Epidermal melanocyte (primary cell): ENCODE results near the gene CDH13.

Source experiments
- DNase-seq: peaks from one replicate; pipeline ENCODE4 v3.0.0; 2011; ENCODE audit warnings: low spot score; ENCODE audit not compliant: insufficient read length

The CDH13 gene

DNA sequence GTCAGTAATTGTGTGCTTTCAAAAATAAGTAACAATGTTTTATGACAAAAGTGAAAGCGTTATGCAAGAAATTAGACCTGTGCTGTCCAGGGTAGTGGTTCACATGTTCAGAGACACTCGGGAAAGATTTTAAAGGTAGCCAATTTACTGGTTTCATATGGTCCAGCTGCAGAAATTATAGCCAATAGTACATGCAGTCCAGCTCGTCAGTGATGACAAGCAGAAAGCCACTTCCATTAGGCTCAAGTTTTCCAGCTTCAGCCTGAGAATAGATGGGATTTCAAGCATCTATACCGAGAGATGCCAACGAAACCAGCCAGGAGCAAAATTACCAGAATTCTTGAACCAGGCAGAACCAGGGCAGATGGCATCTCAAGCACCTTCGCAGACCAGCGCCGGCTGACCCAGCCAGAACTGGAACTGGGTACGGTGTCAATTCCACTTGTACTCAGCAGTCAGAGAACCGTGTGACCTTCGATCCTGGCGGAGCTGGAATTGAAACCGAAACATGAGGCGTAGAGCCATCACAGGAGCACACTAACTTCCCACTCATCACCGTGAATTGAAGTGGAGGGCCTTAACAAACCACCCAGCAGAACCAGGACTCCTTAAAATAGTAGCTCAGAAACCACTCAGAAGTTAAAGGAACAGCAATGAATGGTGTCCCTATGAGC is 973.2 kb downstream of the CDH13 start:
- no peak for DNase-seq

DNA sequence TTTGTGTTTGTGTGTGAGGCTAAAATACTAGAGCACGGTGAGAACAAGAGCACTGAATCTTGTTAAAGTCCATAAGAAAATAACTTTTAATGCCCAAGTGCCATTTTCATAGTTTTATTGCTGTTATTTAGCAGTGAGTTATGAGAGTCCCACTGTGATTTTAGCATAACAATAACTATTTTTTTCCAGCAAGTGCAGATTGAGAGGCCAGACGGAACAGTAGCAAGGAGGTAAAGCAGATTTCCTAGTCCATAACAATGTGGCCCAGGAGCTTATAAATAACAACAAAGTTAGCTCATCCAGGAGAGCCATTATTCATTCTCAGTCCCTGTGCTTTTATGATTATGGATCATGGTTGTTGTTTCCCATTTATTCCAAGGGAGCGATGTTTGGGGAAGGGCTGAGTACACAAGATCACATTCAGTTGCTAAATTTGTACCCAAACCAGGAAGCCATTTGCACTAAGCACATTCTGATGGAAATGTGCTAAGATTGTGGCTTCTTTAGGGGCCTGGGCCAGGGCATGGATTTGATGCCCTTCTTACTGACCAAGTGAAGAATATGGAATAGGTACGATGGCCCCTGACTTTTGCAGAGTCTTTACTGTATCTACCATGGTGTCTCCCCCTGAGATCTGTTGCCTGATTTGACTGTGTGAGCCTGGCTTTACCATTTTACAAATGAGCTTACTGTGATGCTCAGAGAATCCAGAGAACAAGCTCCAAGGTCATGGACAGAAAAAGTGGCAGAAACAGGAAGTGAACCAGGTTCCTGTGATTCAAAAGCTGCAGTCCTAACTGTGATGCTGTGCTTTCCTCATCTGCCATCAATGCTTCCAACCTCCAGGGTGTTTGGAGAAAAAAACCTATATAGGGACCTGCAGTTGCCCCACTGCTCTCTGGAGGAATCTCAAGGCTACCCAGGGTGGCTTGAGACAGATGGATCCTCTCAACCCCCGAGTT is 976.3 kb downstream of the CDH13 start:
- no peak for DNase-seq

DNA sequence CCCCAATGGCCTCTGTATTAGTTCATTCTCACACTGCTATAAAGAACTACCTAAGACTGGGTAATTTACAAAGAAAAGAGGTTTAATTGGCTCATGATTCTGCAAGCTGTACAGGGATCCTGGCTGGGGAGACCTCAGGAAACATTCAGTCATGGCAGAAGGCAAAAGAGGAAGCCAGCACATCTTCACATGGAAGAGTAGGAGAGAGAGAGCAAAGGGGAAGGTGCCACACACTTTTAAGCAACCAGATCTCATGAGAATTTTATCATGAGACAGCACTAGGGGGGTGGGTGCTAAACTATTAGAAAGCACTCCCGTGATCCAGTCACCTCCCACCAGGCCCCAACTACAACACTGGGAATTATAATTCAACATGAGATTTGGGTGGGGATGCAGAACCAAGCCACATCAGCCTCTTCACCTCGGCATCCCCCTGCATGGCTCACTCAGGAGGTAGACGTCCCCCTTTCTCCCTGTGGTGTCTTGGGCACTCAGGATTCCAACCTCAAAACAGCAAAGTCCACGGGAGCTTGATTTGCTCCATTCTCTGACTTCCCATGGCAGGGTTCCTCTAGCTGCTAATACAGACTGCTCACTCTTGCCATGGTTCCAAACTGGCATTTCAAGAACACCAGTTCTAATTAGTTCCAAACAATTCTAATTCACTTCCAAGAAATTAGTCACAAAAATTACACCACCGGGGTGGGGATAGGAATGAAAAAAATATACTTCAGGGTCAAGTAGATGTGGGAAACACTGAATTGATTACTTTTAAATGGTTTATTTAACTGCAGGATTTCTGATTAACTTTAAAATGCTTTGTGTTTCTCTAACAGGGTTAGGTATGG is 977.2 kb downstream of the CDH13 start:
- no peak for DNase-seq

DNA sequence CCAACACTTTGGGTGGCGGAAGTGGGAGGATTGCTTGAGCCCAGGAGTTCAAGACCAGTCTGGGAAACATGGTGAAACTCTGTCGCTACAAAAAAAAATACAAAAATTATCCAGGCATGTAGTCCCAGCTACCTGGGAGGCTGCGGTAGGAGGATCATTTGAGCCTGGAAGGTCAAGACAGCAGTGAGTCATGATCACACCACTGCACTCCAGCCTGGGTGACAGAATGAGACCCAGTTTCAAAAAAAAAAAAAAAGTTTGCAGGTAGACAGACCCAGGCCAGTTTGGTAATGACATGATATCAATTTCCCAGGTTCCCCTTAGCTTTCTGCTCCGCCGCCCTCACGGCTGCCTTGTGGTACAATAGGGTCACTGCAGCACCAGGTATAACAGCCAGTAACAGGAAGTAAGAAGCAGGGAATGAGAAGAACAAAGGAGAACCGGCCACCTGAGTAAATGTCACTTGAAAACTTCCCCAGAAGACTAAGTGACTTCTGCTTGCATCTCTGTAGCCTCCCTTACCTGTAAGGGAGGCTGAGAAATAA is 979.8 kb downstream of the CDH13 start:
- no peak for DNase-seq

DNA sequence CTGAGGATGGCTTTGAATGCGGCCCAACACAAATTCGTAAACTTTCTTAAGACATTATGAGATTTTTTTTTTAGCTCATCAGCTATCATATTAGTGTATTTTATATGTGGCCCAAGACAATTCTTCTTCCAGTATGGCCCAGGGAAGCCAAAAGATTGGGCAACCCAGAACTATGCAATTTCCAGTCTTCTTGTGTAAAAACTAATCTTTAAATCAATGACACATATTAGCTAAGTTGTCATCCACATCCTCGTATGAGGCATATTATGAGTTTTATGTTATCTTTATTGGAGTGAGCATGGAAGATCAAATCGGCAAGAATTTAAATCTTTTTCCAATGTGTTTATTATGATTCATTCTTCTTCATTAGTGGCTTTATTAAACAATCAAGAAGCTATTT is 982.4 kb downstream of the CDH13 start:
- no peak for DNase-seq

DNA sequence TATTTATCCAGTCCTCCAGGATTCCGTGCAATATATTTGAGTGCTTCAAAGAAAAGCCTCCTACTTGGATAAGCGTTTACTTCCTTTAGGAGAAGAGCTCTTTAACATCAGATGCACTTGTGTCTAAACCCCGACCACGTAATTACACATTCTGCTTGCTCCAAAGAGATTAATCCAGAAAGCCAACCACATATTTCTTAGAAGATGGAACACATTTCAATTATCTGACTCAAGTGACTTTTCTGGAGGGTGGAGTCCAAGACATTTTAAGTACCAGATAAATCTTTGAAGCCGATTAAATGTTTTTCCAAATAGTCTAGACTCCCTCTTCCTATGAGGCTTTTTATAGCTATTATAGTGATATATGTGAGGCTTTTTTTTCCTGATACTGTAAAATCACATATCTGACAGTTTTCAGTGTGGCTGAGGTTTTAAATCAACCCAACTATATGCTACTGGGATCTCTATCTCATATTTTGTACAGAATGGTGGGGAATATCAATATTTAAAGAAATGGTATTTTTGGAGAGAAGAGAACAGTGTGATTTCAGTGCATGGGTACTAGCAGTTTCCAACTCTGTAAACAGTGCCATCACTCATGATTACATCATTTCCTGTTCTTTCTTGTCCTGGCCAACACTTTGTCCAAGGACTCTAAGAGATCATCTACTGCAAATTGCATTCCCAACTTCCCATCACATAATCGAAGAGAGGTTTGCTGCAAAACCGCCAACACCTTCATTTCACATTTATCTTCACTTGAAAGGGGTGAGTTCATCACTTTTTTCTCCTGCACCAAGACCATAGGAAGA is 988.6 kb downstream of the CDH13 start:
- DNase-seq, result no peak

DNA sequence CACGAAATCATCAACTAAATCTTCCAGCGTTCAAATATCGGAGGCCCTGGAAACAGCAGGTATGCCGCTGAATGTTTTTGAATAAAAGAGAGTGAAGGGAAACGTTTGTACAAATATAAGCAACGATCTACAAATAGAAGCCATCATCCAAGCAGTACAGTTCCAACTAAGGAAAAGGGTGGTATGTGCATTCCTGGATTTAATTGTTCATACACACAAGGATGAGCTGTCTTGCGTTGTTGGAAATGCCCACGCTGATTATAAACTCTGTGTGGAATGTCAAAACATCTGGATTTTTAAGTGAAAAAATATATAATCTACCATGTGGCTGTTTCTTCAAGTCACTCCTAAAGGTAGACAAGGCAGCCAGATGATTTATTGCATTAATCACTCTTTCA is 989.2 kb downstream of the CDH13 start:
- no peak for DNase-seq

DNA sequence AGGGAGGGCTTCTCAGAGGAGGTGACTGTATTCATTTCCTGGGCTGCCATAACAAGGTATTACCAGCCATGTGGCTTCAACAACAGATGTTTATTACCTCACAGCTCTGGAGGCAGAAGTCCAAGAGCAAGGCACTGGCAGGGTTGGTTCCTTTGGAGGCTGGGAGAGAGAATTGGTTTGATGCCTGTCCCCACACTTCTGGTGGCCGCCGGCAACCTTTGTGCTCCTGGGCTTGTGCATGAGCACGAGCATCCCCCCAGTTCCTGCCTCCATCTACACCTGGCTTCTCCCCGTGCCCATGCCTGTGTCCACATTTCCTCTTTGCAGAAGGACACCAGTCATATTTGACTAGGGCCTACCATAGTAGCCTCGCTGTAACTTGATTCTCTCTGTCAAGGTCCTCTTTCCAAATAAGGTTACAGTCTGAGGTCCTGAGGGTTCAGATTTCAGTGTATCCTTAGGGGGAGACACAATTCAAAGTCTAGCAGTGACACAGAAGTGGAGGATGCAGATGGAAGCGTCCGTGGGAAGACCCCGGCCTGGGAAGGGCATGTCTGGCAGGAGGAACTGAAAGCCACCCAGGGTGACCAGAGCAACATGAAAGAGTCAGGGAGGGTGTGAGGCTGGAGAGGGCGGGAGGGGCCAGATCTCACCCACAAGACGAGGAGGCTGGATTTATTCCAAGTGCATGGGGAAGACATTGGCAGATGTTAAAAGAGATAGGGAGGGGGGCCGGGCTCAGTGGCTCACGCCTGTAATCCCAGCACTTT is 992.8 kb downstream of the CDH13 start:
- no peak for DNase-seq

DNA sequence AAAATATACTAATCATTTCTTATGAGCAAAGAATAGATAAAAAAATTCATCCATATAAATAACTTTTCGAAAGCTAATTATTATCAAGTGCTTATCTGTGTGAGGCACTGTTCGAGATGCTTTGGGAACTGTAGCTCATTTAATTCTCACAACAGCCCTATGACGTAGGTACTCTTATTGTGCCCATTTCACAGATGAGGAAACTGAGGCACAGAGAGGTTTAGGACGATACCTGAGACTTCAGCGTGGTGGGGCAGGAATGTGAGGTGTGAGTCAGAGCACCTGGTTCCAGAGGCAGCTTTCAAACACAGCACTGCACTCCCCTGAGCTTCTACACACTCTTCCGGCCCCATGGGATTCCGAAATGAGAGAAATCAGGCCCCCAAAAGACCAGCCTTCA is 995.2 kb downstream of the CDH13 start:
- no peak for DNase-seq

DNA sequence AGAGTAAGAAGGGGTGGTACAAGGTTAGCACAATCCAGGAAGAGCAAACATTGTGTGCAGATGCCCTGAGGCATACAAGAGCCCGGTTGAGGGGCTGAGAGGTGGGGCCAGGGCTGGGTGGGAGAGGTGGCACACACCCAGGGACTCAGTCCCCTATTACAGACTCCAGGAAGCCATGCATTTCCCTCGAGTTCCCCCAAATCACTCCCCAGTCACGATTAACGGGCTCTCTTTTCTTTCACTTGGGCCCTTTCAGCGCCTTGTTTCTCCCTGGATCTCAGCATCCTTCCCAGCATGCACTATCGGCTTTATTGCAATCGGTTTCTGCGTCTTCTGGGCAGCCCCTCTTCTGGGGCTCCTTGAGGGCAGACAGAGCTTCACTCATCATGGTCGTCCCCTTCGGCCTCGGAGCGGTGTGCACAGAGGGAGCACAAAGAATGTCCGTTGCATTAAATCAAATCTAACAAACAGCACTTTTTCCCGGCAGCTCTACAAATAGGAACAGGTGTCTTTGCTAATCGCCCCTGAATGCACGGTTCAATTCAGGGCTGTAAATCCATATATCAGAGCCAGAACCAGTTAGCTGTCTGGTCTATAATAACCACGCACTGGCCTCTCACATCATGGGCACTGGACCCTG is 996.4 kb downstream of the CDH13 start:
- no peak for DNase-seq

DNA sequence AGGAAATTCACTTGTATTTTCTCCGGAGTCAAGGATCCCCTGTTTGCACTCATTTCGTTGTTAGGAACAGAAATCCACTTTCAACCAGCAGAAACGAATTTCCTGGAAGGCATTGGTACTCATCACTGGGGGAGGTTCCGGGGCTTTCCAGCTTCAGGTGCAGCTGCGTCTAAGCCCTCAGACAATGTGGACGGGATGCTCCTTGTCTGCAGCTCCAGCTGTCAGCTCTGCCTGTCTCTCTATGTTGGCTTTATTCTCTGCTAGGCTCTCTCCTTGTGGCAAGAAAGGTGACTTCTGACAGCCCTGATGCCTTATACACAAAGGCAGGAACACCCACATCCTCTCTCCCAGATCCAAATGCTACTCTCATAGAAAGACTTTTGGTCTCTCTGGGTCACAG is 997.1 kb downstream of the CDH13 start:
- no peak for DNase-seq

DNA sequence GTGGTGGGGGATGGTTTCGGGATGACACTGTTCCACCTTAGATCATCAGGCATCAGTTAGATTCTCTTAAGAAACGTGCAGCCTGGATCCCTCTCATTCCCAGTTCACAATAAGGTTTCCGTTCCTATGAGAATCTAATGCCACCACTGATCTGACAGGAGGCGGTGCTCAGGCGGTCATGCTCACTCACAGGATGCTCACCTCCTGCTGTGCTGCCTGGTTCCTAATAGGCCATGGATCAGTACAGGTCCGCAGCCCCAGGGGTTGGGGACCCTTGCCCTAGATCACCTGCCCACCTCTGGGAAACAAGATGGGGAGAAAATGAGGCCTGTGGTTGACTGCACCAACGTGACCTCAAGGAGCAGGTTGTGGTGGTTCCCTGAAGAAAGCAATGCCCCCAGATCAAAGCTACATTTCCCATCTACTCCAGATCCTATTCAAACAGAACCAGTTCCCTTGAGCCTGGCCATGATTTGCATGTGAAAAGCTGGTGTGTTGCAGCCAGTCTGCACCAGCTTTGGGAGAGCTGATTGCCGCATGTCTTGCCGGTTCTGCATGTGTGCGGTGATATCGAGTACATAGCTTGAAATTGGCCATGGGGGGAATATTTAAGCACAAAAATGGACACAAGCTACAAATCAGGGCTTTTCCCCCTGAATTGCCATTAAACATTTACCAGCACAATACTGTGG is 997.8 kb downstream of the CDH13 start:
- DNase-seq, result no peak

DNA sequence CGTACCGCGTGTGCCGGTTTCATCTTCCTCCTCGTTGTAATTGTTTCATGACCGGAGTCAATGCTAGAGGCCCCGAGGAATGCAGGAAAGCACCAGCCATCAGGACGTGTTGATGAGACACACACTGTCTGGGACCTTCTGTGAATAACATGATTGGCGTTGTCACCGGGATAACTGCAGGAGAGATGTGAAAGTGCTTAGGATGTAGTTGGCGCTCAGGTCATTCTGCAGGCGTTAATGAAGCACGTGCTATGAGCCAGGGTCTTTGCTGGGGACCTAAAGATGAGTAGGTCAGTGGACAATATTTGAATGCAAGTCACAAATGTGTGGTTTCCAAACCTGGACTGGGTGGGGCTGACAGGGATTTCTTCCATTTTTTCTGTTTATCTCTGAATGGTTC is 999.4 kb downstream of the CDH13 start:
- DNase-seq, result no peak

DNA sequence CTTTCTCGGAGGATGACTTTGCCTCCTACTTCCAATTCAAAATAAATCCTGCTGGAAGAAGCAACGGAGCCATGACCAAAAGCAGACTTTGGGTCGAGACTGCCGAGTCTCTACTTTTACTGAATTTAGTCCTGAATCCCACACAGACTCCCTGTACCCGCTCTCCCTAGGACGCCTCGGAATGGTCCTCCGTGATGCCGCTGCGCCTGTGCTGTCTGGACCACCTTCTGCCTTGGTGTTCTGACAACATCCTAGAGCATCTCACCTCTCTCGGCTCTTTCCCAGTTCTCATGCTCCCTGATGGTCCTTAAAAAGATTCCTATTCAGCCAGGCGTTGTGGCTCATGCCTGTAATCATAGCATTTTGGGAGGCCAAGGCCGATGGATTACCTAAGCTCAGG is 999.9 kb downstream of the CDH13 start:
- DNase-seq, result no peak

DNA sequence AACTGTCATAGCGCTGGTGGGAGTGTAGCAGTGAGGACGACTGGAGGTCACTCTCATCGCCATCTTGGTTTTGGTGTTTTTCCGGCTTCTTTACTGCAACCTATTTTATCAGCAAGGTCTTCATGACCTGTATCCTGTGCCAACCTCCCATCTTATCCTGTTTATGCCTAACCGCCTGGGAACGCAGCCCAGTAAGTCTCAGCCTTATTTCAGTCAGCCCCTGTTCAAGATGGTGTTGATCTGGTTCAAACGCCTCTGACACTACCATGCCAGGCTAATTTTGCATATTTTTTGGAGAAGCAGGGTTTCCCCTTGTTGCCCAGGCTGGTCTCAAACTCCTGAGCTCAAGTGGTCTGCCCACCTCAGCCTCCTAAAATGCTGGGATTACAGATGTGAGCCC is 1001.2 kb downstream of the CDH13 start:
- no peak for DNase-seq

DNA sequence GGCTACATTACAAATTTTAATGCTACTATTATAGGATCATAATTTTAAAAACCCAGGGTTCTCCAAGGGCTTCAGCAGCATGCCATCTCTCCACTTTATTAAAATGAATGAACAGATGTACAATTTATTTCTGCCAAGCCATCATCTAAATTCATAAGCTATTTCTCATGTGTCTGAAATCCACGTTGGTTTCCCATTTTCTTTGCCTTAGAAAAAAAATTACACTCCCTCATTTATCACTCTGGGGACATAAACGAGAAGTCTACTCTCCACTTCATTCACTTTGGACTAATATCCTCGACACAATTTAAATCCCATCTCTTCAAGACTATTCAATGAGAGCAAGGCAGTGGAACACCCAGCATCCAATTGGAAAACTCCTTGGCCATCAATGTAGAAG is 1002.7 kb downstream of the CDH13 start:
- no peak for DNase-seq

DNA sequence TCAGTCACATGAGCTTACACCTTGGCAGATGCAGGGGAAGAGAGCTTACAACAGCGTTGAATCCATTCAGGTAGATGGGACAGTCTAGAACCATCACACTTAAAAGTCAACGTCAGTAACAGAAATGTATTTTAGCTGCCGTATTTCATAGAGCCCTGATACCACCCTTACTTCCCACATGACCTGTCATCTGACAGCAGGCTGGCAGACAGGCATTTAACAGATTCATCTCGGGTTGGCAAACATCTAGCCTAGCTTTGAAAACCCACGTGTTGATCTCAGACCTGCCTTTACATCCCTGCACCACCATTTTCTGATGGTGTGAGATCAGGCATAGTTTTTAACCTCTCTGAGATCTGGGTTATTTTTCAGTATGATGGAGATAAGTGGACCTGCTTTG is 1003.1 kb downstream of the CDH13 start:
- no peak for DNase-seq

DNA sequence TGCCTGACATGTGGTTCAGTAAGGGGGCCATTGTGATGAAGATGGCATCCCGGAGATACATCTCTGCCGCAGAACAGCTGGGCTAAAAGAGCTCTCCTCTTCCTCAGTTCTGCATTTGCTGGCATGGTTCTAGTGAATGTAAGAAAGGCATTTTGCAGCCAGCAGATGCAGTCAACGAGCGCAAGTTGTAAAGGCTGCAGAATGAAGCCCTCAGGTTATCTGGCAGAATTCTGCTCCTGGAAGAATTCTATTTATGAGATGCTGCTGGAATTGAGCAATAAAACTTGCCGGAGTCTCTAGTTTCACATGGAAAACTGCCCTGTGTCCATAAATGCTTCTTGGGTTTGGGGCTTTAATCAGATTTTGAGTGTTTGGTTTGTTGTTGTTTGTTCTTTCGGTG is 1004.2 kb downstream of the CDH13 start:
- no peak for DNase-seq

DNA sequence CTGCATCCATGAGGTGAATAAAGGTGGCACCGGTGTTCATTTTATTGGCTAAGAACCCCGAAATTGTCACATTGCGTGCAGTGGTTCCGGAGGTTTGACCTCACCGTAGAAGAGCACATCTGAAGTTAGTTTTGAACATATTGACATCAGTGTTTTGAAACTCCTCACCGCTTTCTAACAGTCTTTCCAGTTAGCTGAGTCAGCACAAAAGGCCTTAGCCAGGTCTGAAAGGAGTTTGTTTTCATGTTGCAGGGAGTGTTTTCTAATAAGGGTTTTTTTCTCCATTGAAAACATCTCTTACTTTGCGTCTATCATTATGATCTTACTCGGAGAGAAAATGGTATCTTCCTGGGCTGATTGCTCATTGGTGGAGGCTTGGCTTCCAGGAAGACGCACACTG is 1006.5 kb downstream of the CDH13 start:
- DNase-seq, result no peak
